A673 (cell line): ENCODE data around the gene PRPF4. TPM values are rescaled to one million over a fixed set of nuclear protein-coding genes. Genes with fewer than 3 reads are reported as not detected.

Source experiments
- BruUV-seq: library from RNA; stranded (reverse); fragments of 400-500 nt; replicated peaks from 2 replicates; lab custom pipeline; 2021; lab: Mats Ljungman, UMichigan
- CTCF ChIA-PET: fragments of 300-600 bp; sonication (Branson Sonifier 250); formaldehyde crosslinking; loops from one replicate; lab custom pipeline; 2022; ENCODE audit warnings: antibody characterized with exemption; lab: Charles Lee
- POLR2A ChIA-PET: fragments of 300-600 bp; sonication (Branson Sonifier 250); formaldehyde crosslinking; loops from one replicate; lab custom pipeline; 2022; ENCODE audit warnings: antibody characterized with exemption; ENCODE audit not compliant: low non-redundant PET; lab: Charles Lee
- DNase-seq: peaks from one replicate; pipeline ENCODE4 v3.0.0-alpha.2; 2015; ENCODE audit warnings: low spot score
- H3K27ac ChIP-seq: fragments of 200-600 bp; sonication (generic); 2 replicates; pipeline ENCODE4 v1.5.1; 2016; ENCODE audit warnings: mixed run types, low read depth, mild to moderate bottlenecking, mixed read lengths, antibody characterized with exemption, low read length; ENCODE audit not compliant: poor library complexity, severe bottlenecking
- H3K27me3 ChIP-seq: fragments of 200-600 bp; sonication (generic); replicated peaks from 2 replicates; pipeline ENCODE4 v1.6.1; 2017; ENCODE audit warnings: mixed run types, low read depth, mild to moderate bottlenecking, mixed read lengths, antibody characterized with exemption, low read length; ENCODE audit not compliant: insufficient read depth, poor library complexity
- H3K36me3 ChIP-seq: fragments of 200-600 bp; sonication (generic); 2 replicates; pipeline ENCODE4 v1.6.1; 2016; ENCODE audit warnings: mixed run types, mild to moderate bottlenecking, mixed read lengths, antibody characterized with exemption, low read length; ENCODE audit not compliant: insufficient read depth, poor library complexity, severe bottlenecking
- H3K4me1 ChIP-seq: fragments of 200-600 bp; sonication (generic); 2 replicates; pipeline ENCODE4 v1.6.1; 2017; ENCODE audit warnings: mixed run types, mild to moderate bottlenecking, mixed read lengths, antibody characterized with exemption, low read length; ENCODE audit not compliant: insufficient read depth, poor library complexity, severe bottlenecking
- H3K4me3 ChIP-seq: fragments of 200-600 bp; sonication (generic); 2 replicates; pipeline ENCODE4 v1.5.1; 2016; ENCODE audit warnings: low read depth, mixed run types, mild to moderate bottlenecking, mixed read lengths, low read length; ENCODE audit not compliant: poor library complexity, severe bottlenecking
- H3K9me3 ChIP-seq: fragments of 200-600 bp; sonication (generic); 2 replicates; pipeline ENCODE4 v1.6.1; 2016; ENCODE audit warnings: mixed run types, low read depth, mild to moderate bottlenecking, mixed read lengths, antibody characterized with exemption, low read length; ENCODE audit not compliant: poor library complexity, severe bottlenecking
- EZH2 ChIP-seq: fragments of 200-600 bp; sonication (generic); IDR thresholded peaks from 2 replicates; pipeline ENCODE4 v1.6.1; 2017; ENCODE audit warnings: borderline replicate concordance, low read depth, mild to moderate bottlenecking, mixed read lengths, antibody characterized with exemption, low read length; ENCODE audit not compliant: poor library complexity, severe bottlenecking
- intact Hi-C: fragments of 100-400 bp; cut with micrococcal nuclease; formaldehyde crosslinking; loops from one replicate; pipeline ENCODE4 v1.10.0; 2022; ENCODE audit not compliant: unreplicated experiment
- total RNA-seq: library from RNA; stranded (reverse); gene quantifications from 2 replicates; pipeline ENCODE4 v1.2.3, GENCODE V29; 2021
- TF ChIP-seq, protein P1 (sequence below): fragments of 300-800, 200-600 bp; sonication (generic); conservative IDR thresholded peaks from 2 replicates; pipeline ENCODE4 v1.5.1; 2017; ENCODE audit warnings: low read depth, mild to moderate bottlenecking, antibody characterized with exemption, low read length, moderate library complexity, mixed read lengths

PRPF4 gene
- total RNA-seq, 1 experiment from 2014 or later, result 59.8 TPM

DNA sequence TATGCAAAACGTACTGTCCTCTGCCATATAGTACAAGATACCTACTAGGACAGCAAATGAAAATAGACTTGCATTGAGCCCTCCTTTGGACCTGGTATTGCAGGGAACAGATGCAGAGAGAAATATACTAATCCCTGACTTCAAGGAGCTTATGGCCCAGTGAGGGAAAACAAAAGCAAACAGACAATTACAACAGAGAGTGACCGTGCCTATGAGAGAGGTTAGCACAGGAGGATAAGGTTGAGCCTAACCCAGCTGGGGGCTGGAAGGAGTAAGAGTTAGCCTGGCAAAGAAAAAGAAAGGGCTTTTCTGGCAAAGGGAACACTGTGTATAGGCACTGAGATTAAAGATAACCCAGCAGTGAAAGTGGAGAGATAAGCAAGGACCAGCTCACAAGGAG is 5.6 kb upstream of the PRPF4 start:
- TF ChIP-seq EZH2, result no peak
- TF ChIP-seq, protein P1, sequence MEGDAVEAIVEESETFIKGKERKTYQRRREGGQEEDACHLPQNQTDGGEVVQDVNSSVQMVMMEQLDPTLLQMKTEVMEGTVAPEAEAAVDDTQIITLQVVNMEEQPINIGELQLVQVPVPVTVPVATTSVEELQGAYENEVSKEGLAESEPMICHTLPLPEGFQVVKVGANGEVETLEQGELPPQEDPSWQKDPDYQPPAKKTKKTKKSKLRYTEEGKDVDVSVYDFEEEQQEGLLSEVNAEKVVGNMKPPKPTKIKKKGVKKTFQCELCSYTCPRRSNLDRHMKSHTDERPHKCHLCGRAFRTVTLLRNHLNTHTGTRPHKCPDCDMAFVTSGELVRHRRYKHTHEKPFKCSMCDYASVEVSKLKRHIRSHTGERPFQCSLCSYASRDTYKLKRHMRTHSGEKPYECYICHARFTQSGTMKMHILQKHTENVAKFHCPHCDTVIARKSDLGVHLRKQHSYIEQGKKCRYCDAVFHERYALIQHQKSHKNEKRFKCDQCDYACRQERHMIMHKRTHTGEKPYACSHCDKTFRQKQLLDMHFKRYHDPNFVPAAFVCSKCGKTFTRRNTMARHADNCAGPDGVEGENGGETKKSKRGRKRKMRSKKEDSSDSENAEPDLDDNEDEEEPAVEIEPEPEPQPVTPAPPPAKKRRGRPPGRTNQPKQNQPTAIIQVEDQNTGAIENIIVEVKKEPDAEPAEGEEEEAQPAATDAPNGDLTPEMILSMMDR, result no peak
- peaks cover 46% of the 10 kb centered on the region for H3K36me3 ChIP-seq
- POLR2A ChIA-PET, result interaction anchor here (0.6 kb wide), 1 partner anchor 688 kb away, joined by 12 read pairs; no protein-coding TSS in a partner anchor
- H3K9me3 ChIP-seq, result no peaks in the 10 kb centered on the region
- peaks cover 6% of the 10 kb centered on the region for H3K4me1 ChIP-seq
- CTCF ChIA-PET, result no interaction called here
- no TSS peak for BruUV-seq
- intact Hi-C loops, result loop anchor here (10.0 kb wide), 3 partner anchors 135 to 385 kb away; partner anchors contain the start of gene ALAD
- H3K4me3 ChIP-seq, result no peak overlapping the region
- no peak for DNase-seq
- no peaks in the 10 kb centered on the region for H3K27me3 ChIP-seq
- no peak overlapping the region for H3K27ac ChIP-seq

DNA sequence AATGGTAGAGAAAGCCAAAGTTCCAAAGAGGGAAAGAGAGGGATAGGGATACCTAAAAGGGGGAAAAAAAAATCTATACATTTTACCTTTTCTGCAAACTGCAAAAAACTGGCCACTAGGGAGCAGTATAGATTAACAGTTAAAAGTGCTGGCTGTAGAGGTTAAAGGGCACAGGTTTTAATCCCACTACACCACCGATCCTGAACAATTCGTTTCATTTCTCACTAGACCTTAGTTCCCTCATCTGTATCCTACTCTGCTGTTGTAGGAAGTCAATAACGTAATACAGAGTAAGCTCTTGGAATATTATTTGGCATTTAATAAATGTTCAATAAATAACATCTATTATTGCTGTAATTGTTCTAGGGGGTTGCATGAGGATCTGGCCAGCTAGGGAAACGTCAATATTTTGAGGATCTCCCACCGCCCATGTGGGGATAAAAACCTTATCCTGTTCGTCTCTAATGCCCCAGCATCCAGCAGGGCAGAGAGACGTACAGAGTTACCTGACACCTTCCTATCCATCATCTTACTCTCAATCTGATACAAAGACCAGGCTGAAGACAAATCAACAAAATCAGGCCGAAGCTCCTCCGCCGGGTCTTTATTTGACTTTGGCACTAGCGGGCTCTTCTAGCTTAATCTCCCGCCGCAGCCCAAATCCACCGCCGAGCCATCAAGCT is 843 bp upstream of the PRPF4 start:
- Histone ChIP-seq H3K4me3 (peak overlapping the region; percentile 75), H3K27me3 (no peaks in the 10 kb centered on the region), H3K27ac (peak overlapping the region; percentile 95), H3K4me1 (peaks cover 16% of the 10 kb centered on the region), H3K36me3 (peaks cover 60% of the 10 kb centered on the region), H3K9me3 (no peaks in the 10 kb centered on the region)
- ChIA-PET POLR2A (interaction anchor here (0.7 to 1.0 kb wide), 2 partner anchors 65 to 83 kb away, joined by 3 read pairs; no protein-coding TSS in a partner anchor), CTCF (interaction anchor here (0.7 to 1.7 kb wide), 4 partner anchors 53 to 383 kb away, joined by 3 to 8 read pairs (median 4); partner anchors contain the start of genes ALAD and SLC31A1)
- intact Hi-C loops, result loop anchor here (10.0 kb wide), 3 partner anchors 130 to 380 kb away; partner anchors contain the start of gene ALAD
- no peak for TF ChIP-seq EZH2
- TF ChIP-seq, protein P1, result peak; percentile 77
- peak; percentile 72 for DNase-seq
- BruUV-seq, result TSS peak; percentile 51

DNA sequence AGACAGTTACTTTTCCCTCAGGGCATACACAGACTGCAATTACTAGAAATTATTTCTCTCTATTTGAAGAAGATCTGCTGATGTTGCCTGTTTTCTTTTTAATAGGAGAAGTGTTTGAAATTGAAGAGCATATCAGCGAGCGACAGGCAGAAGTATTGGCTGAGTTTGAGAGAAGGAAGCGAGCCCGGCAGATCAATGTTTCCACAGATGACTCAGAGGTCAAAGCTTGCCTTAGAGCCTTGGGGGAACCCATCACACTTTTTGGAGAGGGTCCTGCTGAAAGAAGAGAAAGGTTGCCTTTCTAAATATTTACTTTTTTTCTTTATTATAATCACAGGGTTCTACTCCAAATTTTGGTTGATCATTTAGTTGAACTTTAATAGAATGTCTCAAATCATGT is 3.4 kb downstream of the PRPF4 start:
- TF ChIP-seq, protein P1, result no peak
- TF ChIP-seq EZH2, result no peak
- H3K27ac ChIP-seq, result no peak overlapping the region
- H3K36me3 ChIP-seq, result peaks cover 67% of the 10 kb centered on the region
- no peak overlapping the region for H3K4me3 ChIP-seq
- H3K4me1 ChIP-seq, result peaks cover 15% of the 10 kb centered on the region
- POLR2A ChIA-PET, result no interaction called here
- no peaks in the 10 kb centered on the region for H3K27me3 ChIP-seq
- H3K9me3 ChIP-seq, result no peaks in the 10 kb centered on the region
- no peak for DNase-seq
- CTCF ChIA-PET, result no interaction called here
- intact Hi-C loops, result loop anchor here (10.0 kb wide), 3 partner anchors 126 to 376 kb away; partner anchors contain the start of gene ALAD
- no TSS peak for BruUV-seq
